ENCODE data around the gene TSEN34.

DNA sequence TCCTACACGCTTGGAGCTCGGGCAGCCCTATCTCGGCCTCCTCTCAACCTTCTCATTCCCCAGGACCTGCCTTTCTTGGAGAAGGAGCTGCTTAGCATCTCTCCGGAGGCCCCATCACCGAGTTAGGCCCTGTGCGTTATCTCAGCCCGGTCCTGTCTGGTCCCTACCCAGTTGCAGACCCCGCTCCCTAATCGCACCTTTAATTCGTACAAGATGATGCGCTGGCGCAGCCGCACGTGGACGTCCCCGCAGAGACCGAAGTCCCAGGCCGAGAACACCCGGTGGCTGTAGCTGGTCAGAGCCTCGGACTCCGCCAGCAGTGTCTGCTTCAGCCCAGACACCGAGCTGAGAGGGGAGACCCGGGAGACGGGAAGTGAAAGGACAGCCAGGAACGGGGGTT lies 25.9 kb upstream of the TSEN34 start:
- TF ChIP-seq, protein P1, sequence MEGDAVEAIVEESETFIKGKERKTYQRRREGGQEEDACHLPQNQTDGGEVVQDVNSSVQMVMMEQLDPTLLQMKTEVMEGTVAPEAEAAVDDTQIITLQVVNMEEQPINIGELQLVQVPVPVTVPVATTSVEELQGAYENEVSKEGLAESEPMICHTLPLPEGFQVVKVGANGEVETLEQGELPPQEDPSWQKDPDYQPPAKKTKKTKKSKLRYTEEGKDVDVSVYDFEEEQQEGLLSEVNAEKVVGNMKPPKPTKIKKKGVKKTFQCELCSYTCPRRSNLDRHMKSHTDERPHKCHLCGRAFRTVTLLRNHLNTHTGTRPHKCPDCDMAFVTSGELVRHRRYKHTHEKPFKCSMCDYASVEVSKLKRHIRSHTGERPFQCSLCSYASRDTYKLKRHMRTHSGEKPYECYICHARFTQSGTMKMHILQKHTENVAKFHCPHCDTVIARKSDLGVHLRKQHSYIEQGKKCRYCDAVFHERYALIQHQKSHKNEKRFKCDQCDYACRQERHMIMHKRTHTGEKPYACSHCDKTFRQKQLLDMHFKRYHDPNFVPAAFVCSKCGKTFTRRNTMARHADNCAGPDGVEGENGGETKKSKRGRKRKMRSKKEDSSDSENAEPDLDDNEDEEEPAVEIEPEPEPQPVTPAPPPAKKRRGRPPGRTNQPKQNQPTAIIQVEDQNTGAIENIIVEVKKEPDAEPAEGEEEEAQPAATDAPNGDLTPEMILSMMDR (IDR thresholded peaks at IDR 0.05; ENCODE audit: low read depth, low read length) = no peak
- TF ChIP-seq EZH2phosphoT487 (IDR thresholded peaks at IDR 0.05; ENCODE audit: low read depth) = no peak

Measured in OCI-LY3 (cell line).